Left ventricle myocardium inferior (tissue), 1 donor: ENCODE results near the gene SH3D21. TPM values are rescaled to one million over a fixed set of nuclear protein-coding genes. Genes with fewer than 3 reads are reported as not detected.

Experiments used
- DNase-seq: peaks from one replicate; pipeline ENCODE4 v3.0.0-alpha.2; 2020
- H3K27ac ChIP-seq: fragments of 200-600 bp; replicated peaks from 2 replicates; pipeline ENCODE4 v1.8.0; 2021
- H3K27me3 ChIP-seq: fragments of 200-600 bp; 2 replicates; pipeline ENCODE4 v1.8.0; 2021; ENCODE audit warnings: low read depth
- H3K36me3 ChIP-seq: fragments of 200-600 bp; 2 replicates; pipeline ENCODE4 v1.8.0; 2021
- H3K4me1 ChIP-seq: fragments of 200-600 bp; 2 replicates; pipeline ENCODE4 v1.8.0; 2021
- H3K4me3 ChIP-seq: fragments of 200-600 bp; 2 replicates; pipeline ENCODE4 v1.8.0; 2021; ENCODE audit warnings: mild to moderate bottlenecking, moderate library complexity
- H3K9me3 ChIP-seq: fragments of 200-600 bp; replicated peaks from 2 replicates; pipeline ENCODE4 v1.8.0; 2021
- CTCF ChIP-seq: fragments of 200-600 bp; IDR thresholded peaks from 2 replicates; pipeline ENCODE4 v1.8.0; 2021; ENCODE audit warnings: antibody characterized with exemption, mild to moderate bottlenecking, borderline replicate concordance
- intact Hi-C: fragments of 100-400 bp; cut with micrococcal nuclease; formaldehyde crosslinking; loops from one replicate; pipeline ENCODE4 v1.11.0; 2022
- total RNA-seq: library from RNA; stranded (reverse); fragmentation: NEBNext Ultra II Directional; extraction: Animal tissue kit (Norgen Biotek cat#: 25700); gene quantifications from one replicate; pipeline ENCODE4 v1.2.1, GENCODE V29; 2021
- donor health status: DM: no; HTN: yes; CAD: no; lungs with severe emphysema.

SH3D21 gene
- total RNA-seq, 1 donor from 2014 or later: 1.9 TPM

GRCh38 chr1:36367798-36368197 lies 61.6 kb downstream of the SH3D21 start:
- H3K4me3 ChIP-seq: no peak overlapping the region
- H3K4me1 ChIP-seq: peaks cover 69% of the 10 kb centered on the region
- DNase-seq: no peak
- no peak overlapping the region for H3K27ac ChIP-seq
- TF ChIP-seq CTCF: no peak
- H3K9me3 ChIP-seq: no peaks in the 10 kb centered on the region
- peaks cover 6% of the 10 kb centered on the region for H3K36me3 ChIP-seq
- no peaks in the 10 kb centered on the region for H3K27me3 ChIP-seq
- intact Hi-C loops: no loop called here

GRCh38 chr1:36369061-36369861 lies 63.1 kb downstream of the SH3D21 start:
- H3K27me3 ChIP-seq: no peaks in the 10 kb centered on the region
- TF ChIP-seq CTCF: peak; percentile 96
- H3K27ac ChIP-seq: peak overlapping the region; percentile 17
- H3K36me3 ChIP-seq: no peaks in the 10 kb centered on the region
- intact Hi-C loops: no loop called here
- no peaks in the 10 kb centered on the region for H3K9me3 ChIP-seq
- H3K4me1 ChIP-seq: peaks cover 84% of the 10 kb centered on the region
- DNase-seq: peak; percentile 72
- H3K4me3 ChIP-seq: no peak overlapping the region

Other genes with a start within 250 kb of the SH3D21 start
- not detected for gene TEKT2, start 222.3 kb upstream of the SH3D21 start, total RNA-seq
- gene ADPRS, start 217.5 kb upstream of the SH3D21 start, total RNA-seq: 17.8 TPM
- gene COL8A2, start 181.1 kb upstream of the SH3D21 start, total RNA-seq: 1.2 TPM
- gene TRAPPC3, start 156.9 kb upstream of the SH3D21 start, total RNA-seq: 54.6 TPM
- gene MAP7D1, start 150.2 kb upstream of the SH3D21 start, total RNA-seq: 363 TPM
- 59.0 TPM for gene THRAP3, start 81.9 kb upstream of the SH3D21 start, total RNA-seq
- 10.6 TPM for gene EVA1B, start 17.3 kb downstream of the SH3D21 start, total RNA-seq
- gene STK40, start 79.6 kb downstream of the SH3D21 start, total RNA-seq: 69.8 TPM
- gene LSM10, start 91.5 kb downstream of the SH3D21 start, total RNA-seq: 53.6 TPM
- gene OSCP1, start 144.1 kb downstream of the SH3D21 start, total RNA-seq: 7.1 TPM
- 108 TPM for gene MRPS15, start 158.0 kb downstream of the SH3D21 start, total RNA-seq
- gene CSF3R, start 176.5 kb downstream of the SH3D21 start, total RNA-seq: 3.8 TPM